ENCODE data around the gene GRIK4.

The GRIK4 gene

GRCh38 chr11:120586072-120586471, 74.5 kb downstream of the GRIK4 start:
- TF ChIP-seq POLR2AphosphoS5 (IDR thresholded peaks at IDR 0.05; ENCODE audit: low read depth) (no peak), SPI1 (IDR thresholded peaks at IDR 0.05; ENCODE audit: borderline replicate concordance, low read depth) (no peak), GABPA (IDR thresholded peaks at IDR 0.05; ENCODE audit: low read depth) (no peak), REST (IDR thresholded peaks at IDR 0.05; ENCODE audit: insufficient replicate concordance, low read depth) (no peak), CTCF (IDR thresholded peaks at IDR 0.05; ENCODE audit: insufficient read depth, low read length) (no peak)
- H3K27me3 ChIP-seq (ENCODE audit: insufficient read depth, poor library complexity, severe bottlenecking): no peaks in the 10 kb centered on the region

GRCh38 chr11:120586728-120587127, 75.2 kb downstream of the GRIK4 start:
- TF ChIP-seq CTCF (IDR thresholded peaks at IDR 0.05; ENCODE audit: insufficient read depth, low read length) (no peak), REST (IDR thresholded peaks at IDR 0.05; ENCODE audit: insufficient replicate concordance, low read depth) (no peak), POLR2AphosphoS5 (IDR thresholded peaks at IDR 0.05; ENCODE audit: low read depth) (no peak), SPI1 (IDR thresholded peaks at IDR 0.05; ENCODE audit: borderline replicate concordance, low read depth) (no peak), GABPA (IDR thresholded peaks at IDR 0.05; ENCODE audit: low read depth) (no peak)
- H3K4me3 ChIP-seq (replicated peaks; ENCODE audit: insufficient read depth, low read length): no peak overlapping the region

More at GRCh38 chr11:120586072-120586471, 74.5 kb downstream of the GRIK4 start:
- Histone ChIP-seq H3K27ac (replicated peaks) (no peak overlapping the region), H3K4me3 (replicated peaks; ENCODE audit: insufficient read depth, low read length) (no peak overlapping the region)
- DNase-seq (ENCODE audit: low read depth in 1 of 2, low spot score in 1 of 2): no peak

GRCh38 chr11:120587299-120587698, 75.8 kb downstream of the GRIK4 start:
- H3K27ac ChIP-seq (replicated peaks): no peak overlapping the region
- H3K27me3 ChIP-seq (ENCODE audit: insufficient read depth, poor library complexity, severe bottlenecking): no peaks in the 10 kb centered on the region
- H3K4me3 ChIP-seq (replicated peaks; ENCODE audit: insufficient read depth, low read length): no peak overlapping the region
- no peak for DNase-seq (ENCODE audit: low read depth in 1 of 2, low spot score in 1 of 2)
- TF ChIP-seq REST (IDR thresholded peaks at IDR 0.05; ENCODE audit: insufficient replicate concordance, low read depth) (no peak), CTCF (IDR thresholded peaks at IDR 0.05; ENCODE audit: insufficient read depth, low read length) (no peak), POLR2AphosphoS5 (IDR thresholded peaks at IDR 0.05; ENCODE audit: low read depth) (no peak), GABPA (IDR thresholded peaks at IDR 0.05; ENCODE audit: low read depth) (no peak), SPI1 (IDR thresholded peaks at IDR 0.05; ENCODE audit: borderline replicate concordance, low read depth) (no peak)

More at GRCh38 chr11:120586728-120587127, 75.2 kb downstream of the GRIK4 start:
- no peak for DNase-seq (ENCODE audit: low read depth in 1 of 2, low spot score in 1 of 2)
- H3K27me3 ChIP-seq (ENCODE audit: insufficient read depth, poor library complexity, severe bottlenecking): no peaks in the 10 kb centered on the region
- H3K27ac ChIP-seq (replicated peaks): no peak overlapping the region
